Right cardiac atrium (tissue), 5 donors: ENCODE data around the gene SCGB1A1. TPM values are rescaled to one million over a fixed set of nuclear protein-coding genes. Genes with fewer than 3 reads are reported as not detected.

Experiments
- ATAC-seq, 2 donors: fragments of 200-7000 bp; cut with Tn5 transposase; one replicate each; pipeline versions ENCODE4 v1.8.0 to v1.9.1; 2020; ENCODE audit warnings: moderate library complexity in 2 of 2, mild to moderate bottlenecking in 1 of 2
- DNase-seq, 3 donors: peaks; one replicate each; pipeline ENCODE4 v3.0.0-alpha.2; 2020
- H3K27ac ChIP-seq: one replicate; pipeline ENCODE4 v1.5.1; 2013; ENCODE audit warnings: mild to moderate bottlenecking, low read length, control low read depth, moderate library complexity
- H3K27me3 ChIP-seq: one replicate; pipeline ENCODE4 v1.6.1; 2013; ENCODE audit not compliant: control insufficient read depth, insufficient read depth
- H3K4me1 ChIP-seq: one replicate; pipeline ENCODE4 v1.6.1; 2013; ENCODE audit warnings: low read length; ENCODE audit not compliant: control insufficient read depth, insufficient read depth
- H3K4me3 ChIP-seq: one replicate; pipeline ENCODE4 v1.5.1; 2013; ENCODE audit warnings: low read length, control low read depth
- H3K9me3 ChIP-seq: one replicate; pipeline ENCODE4 v1.6.1; 2013; ENCODE audit warnings: low read length; ENCODE audit not compliant: control insufficient read depth
- WGBS: extraction: QIAGEN DNeasy Blood & Tissue Kit; methylation state at CpG from one replicate; pipeline ENCODE4 v1.1.7; 2013; 5-methylcytosine and 5-hydroxymethylcytosine counted together
- intact Hi-C, 4 donors: fragments of 100-400 bp; cut with DNase I; formaldehyde crosslinking; loops; one replicate each; pipeline versions ENCODE4 v1.11.0 to v1.14.0; 2022 to 2023
- polyA plus RNA-seq: library from polyadenylated mRNA; stranded (reverse); fragments of 200-250 nt; gene quantifications from one replicate; pipeline ENCODE4 v1.2.3, GENCODE V29; 2013
- total RNA-seq, 4 donors: library from RNA; stranded (reverse); fragmentation: NEBNext Ultra II Directional; extraction: Animal tissue kit (Norgen Biotek cat#: 25700); gene quantifications; one replicate each; pipeline ENCODE4 v1.2.1, GENCODE V29; 2021
- donor health status: healthy with polysubstance abuse.
- donor health status: DM: no; HTN: yes; CAD: no.
- donor health status: DM: no; HTN: no; CAD: no.
- donor health status: DM: no; HTN: yes; CAD: no; lungs with severe emphysema.
- donor health status: DM: yes; HTN: yes; CAD: no.

The SCGB1A1 gene
- total and polyA plus RNA-seq, 5 donors, result not detected

- DNase-seq (no peak), ATAC-seq (no peak)
- WGBS, result 98% methylated on average over 3 of the region's 3 CpGs
- Histone ChIP-seq H3K4me1 (no peaks in the 10 kb centered on the region), H3K27ac (no peak overlapping the region), H3K9me3 (no peaks in the 10 kb centered on the region), H3K27me3 (no peaks in the 10 kb centered on the region), H3K4me3 (no peak overlapping the region)
- intact Hi-C loops, result loop anchor here in 1 of 4 donors (10.0 kb wide), 2 partner anchors 84 to 134 kb away; no protein-coding TSS in a partner anchor
Observed at GRCh38 chr11:62420882-62421281, 2.0 kb downstream of the SCGB1A1 start.

DNA sequence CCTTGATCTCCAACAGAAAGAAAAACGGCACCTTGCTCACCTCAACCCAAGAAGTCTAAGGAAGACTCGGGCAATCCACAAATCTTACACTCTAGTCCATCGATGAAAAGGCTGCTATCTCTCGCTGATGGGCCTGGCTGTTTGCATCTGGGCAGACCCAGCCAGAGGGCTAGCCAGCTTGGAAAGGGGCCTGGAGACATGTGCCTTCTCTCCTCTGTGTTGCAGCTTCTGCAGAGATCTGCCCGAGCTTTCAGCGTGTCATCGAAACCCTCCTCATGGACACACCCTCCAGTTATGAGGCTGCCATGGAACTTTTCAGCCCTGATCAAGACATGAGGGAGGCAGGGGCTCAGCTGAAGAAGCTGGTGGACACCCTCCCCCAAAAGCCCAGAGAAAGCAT, 3.2 kb downstream of the SCGB1A1 start:
- ATAC-seq (no peak), DNase-seq (peak in 1 of 3 donors; percentile 66)
- Histone ChIP-seq H3K4me3 (no peak overlapping the region), H3K4me1 (no peaks in the 10 kb centered on the region), H3K9me3 (no peaks in the 10 kb centered on the region), H3K27me3 (no peaks in the 10 kb centered on the region), H3K27ac (no peak overlapping the region)
- 65% methylated on average over 7 of the region's 7 CpGs for WGBS
- intact Hi-C loops, result loop anchor here in 1 of 4 donors (10.0 kb wide), 2 partner anchors 83 to 133 kb away; no protein-coding TSS in a partner anchor

GRCh38 chr11:62423012-62423411, 4.2 kb downstream of the SCGB1A1 start:
- Histone ChIP-seq H3K4me3 (no peak overlapping the region), H3K9me3 (no peaks in the 10 kb centered on the region), H3K27me3 (no peaks in the 10 kb centered on the region), H3K4me1 (no peaks in the 10 kb centered on the region), H3K27ac (no peak overlapping the region)
- ATAC-seq, result no peak
- intact Hi-C loops, result loop anchor here in 1 of 4 donors (10.0 kb wide), 2 partner anchors 82 to 132 kb away; no protein-coding TSS in a partner anchor
- WGBS, result 86% methylated on average over 4 of the region's 4 CpGs
- no peak for DNase-seq

DNA sequence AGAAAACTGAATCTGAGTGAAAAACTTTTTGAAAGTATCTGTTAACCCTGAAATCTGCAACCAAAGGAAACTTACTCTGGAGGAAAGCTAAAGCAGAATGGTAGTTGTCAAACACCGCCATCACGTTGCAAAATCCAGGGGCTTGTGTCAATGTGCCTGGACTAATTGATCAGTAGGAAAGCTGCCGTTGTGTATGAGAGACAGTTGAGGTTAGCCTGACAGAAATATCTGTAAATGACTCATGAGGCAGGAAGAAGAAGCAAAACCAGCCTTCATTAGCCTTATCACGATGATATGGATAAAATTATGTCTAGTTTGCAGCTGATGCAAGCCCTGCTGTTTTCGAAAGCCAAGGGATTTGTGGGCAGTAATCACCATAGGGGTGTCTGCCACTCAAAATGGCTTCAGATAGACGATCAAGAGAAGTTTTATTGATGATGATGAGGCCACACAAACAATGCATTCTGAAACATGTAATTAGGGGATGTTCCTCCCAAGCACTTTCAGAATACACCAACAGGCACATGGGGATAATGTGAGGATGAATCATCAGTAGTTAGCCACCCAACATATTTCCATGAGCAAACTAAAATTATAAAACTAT, 8.9 kb downstream of the SCGB1A1 start:
- DNase-seq, result no peak
- Histone ChIP-seq H3K27ac (no peak overlapping the region), H3K4me1 (peaks cover 3% of the 10 kb centered on the region), H3K9me3 (no peaks in the 10 kb centered on the region), H3K4me3 (no peak overlapping the region), H3K27me3 (no peaks in the 10 kb centered on the region)
- intact Hi-C loops, result loop anchor here in 3 of 4 donors (5.0 to 10.0 kb wide), 3 partner anchors 77 to 127 kb away; no protein-coding TSS in a partner anchor
- no peak for ATAC-seq
- WGBS, result 54% methylated on average over 6 of the region's 6 CpGs

DNA sequence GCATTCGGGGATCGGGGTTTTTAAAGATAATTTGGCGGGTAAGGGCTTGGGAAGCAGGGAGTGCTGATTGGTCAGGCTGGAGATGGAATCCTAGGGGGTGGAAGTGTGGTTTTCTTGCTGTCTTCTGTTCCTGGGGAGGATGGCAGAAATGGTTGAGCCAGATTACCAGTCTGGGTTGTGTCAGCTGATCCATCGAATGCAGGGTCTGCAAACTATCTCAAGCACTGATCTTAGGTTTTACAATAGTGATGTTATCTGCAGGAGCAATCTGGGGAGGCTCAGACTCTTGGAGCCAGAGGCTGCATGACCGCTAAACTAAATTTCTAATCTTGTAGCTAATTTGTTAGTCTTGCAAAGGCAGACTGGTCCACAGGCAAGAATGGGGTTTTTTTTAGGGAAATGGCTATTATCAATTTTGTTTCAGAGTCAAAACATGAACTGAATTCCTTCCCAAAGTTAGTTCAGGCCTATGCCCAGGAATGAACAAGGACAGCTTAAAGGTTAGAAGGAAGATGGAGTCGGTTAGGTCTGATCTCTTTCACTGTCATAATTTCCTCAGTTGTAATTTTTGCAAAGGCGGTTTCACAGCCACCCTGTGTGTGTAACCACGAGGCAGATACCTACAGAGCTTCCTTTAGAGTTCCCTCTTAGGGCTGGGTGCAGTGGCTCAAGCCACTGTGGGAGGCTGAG, 10.2 kb downstream of the SCGB1A1 start:
- WGBS, result 73% methylated on average over 8 of the region's 8 CpGs
- Histone ChIP-seq H3K27me3 (no peaks in the 10 kb centered on the region), H3K9me3 (no peaks in the 10 kb centered on the region), H3K27ac (no peak overlapping the region), H3K4me3 (no peak overlapping the region), H3K4me1 (peaks cover 6% of the 10 kb centered on the region)
- intact Hi-C loops, result loop anchor here in 3 of 4 donors (5.0 to 10.0 kb wide), 3 partner anchors 76 to 126 kb away; no protein-coding TSS in a partner anchor
- ATAC-seq (no peak), DNase-seq (no peak)

DNA sequence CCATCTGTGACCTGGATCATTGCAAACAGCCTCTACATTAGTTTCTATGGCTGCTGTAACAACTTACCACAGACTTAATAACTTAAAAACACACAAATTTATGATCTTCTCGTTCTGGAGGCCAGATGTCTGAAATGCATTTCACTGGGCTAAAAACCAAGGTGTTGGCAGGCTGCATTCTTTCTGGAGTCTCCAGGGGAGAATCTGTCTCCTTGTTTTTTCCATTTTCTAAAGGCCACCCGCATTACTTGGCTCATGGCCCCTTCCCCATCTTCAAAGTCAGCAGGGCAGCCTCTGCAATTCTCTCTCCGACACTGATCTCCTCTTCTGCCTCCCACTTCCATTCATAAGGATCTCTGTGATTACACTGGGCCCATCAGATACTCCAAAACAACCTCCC, 11.6 kb downstream of the SCGB1A1 start:
- no peak for DNase-seq
- intact Hi-C loops, result loop anchor here in 2 of 4 donors (10.0 kb wide), 2 partner anchors 54 to 104 kb away; no protein-coding TSS in a partner anchor
- WGBS, result 59% methylated on average over 3 of the region's 3 CpGs
- no peaks in the 10 kb centered on the region for H3K9me3 ChIP-seq
- H3K4me3 ChIP-seq, result no peak overlapping the region
- H3K4me1 ChIP-seq, result peaks cover 6% of the 10 kb centered on the region
- H3K27ac ChIP-seq, result peak overlapping the region; percentile 45
- H3K27me3 ChIP-seq, result no peaks in the 10 kb centered on the region
- ATAC-seq, result no peak

GRCh38 chr11:62431171-62431901, 12.5 kb downstream of the SCGB1A1 start:
- peaks cover 6% of the 10 kb centered on the region for H3K4me1 ChIP-seq
- H3K9me3 ChIP-seq, result no peaks in the 10 kb centered on the region
- WGBS, result 62% methylated on average over 11 of the region's 11 CpGs
- no peaks in the 10 kb centered on the region for H3K27me3 ChIP-seq
- intact Hi-C loops, result loop anchor here in 2 of 4 donors (10.0 kb wide), 2 partner anchors 53 to 103 kb away; no protein-coding TSS in a partner anchor
- no peak overlapping the region for H3K4me3 ChIP-seq
- no peak for DNase-seq
- peak overlapping the region; percentile 45 for H3K27ac ChIP-seq
- ATAC-seq, result no peak

- intact Hi-C loops, result loop anchor here in 2 of 4 donors (10.0 kb wide), 2 partner anchors 52 to 102 kb away; no protein-coding TSS in a partner anchor
- 87% methylated on average over 9 of the region's 9 CpGs for WGBS
- ATAC-seq, result no peak
Observed at GRCh38 chr11:62432695-62433094, 13.9 kb downstream of the SCGB1A1 start.

GRCh38 chr11:62433141-62433903, 14.5 kb downstream of the SCGB1A1 start:
- intact Hi-C loops, result loop anchor here in 2 of 4 donors (10.0 kb wide), 2 partner anchors 51 to 101 kb away; no protein-coding TSS in a partner anchor
- H3K4me3 ChIP-seq, result no peak overlapping the region
- peak overlapping the region; percentile 61 for H3K27ac ChIP-seq

More at GRCh38 chr11:62432695-62433094, 13.9 kb downstream of the SCGB1A1 start:
- no peak for DNase-seq
- H3K4me1 ChIP-seq, result peaks cover 6% of the 10 kb centered on the region
- no peak overlapping the region for H3K4me3 ChIP-seq
- no peaks in the 10 kb centered on the region for H3K27me3 ChIP-seq
- H3K27ac ChIP-seq, result no peak overlapping the region
- no peaks in the 10 kb centered on the region for H3K9me3 ChIP-seq

GRCh38 chr11:62433904-62434276, 15.1 kb downstream of the SCGB1A1 start:
- DNase-seq (no peak), ATAC-seq (peak in 1 of 2 donors; percentile 56)
- H3K9me3 ChIP-seq, result no peaks in the 10 kb centered on the region
- H3K4me1 ChIP-seq, result peaks cover 6% of the 10 kb centered on the region
- WGBS, result 47% methylated on average over 6 of the region's 6 CpGs
- H3K27me3 ChIP-seq, result no peaks in the 10 kb centered on the region
- H3K4me3 ChIP-seq, result no peak overlapping the region
- peak overlapping the region; percentile 61 for H3K27ac ChIP-seq
- intact Hi-C loops, result loop anchor here in 2 of 4 donors (10.0 kb wide), 2 partner anchors 51 to 101 kb away; no protein-coding TSS in a partner anchor

More at GRCh38 chr11:62433141-62433903, 14.5 kb downstream of the SCGB1A1 start:
- Histone ChIP-seq H3K9me3 (no peaks in the 10 kb centered on the region), H3K27me3 (no peaks in the 10 kb centered on the region), H3K4me1 (peaks cover 6% of the 10 kb centered on the region)
- DNase-seq (no peak), ATAC-seq (no peak)
- 51% methylated on average over 16 of the region's 16 CpGs for WGBS
